ENCODE results near the gene HOXA10.

DNA sequence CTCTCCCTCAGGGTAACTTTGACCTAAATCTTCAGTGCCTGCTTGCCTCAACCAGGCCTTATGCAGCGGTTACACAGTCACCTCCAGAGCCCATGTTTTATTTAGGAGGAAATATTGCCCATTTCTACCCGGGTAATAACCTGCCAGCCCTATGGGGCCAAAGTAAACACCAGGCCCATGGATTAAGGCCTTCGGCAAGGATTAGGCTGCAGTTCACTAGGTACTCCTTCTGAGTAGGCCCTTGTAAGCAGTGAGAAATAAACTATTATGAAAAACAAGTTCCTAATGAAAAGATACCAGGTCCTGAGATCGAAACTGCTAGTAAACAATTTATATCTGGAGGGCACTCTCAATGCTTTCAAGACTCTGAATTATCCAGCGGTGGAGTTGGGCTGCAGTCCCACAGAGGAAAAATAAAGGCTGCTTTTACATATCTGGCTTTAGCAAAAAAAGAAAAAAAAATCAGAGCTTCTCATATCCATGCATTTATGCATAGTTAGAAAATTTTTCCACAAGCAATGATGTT is 3.7 kb upstream of the HOXA10 start:
- no peak for TF ChIP-seq EZH2 (optimal IDR thresholded peaks at IDR 0.05; ENCODE audit: low read depth, low read length)
- TF ChIP-seq, protein P1, sequence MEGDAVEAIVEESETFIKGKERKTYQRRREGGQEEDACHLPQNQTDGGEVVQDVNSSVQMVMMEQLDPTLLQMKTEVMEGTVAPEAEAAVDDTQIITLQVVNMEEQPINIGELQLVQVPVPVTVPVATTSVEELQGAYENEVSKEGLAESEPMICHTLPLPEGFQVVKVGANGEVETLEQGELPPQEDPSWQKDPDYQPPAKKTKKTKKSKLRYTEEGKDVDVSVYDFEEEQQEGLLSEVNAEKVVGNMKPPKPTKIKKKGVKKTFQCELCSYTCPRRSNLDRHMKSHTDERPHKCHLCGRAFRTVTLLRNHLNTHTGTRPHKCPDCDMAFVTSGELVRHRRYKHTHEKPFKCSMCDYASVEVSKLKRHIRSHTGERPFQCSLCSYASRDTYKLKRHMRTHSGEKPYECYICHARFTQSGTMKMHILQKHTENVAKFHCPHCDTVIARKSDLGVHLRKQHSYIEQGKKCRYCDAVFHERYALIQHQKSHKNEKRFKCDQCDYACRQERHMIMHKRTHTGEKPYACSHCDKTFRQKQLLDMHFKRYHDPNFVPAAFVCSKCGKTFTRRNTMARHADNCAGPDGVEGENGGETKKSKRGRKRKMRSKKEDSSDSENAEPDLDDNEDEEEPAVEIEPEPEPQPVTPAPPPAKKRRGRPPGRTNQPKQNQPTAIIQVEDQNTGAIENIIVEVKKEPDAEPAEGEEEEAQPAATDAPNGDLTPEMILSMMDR (IDR thresholded peaks at IDR 0.05; ENCODE audit: low read length) = no peak

Data from MM.1S (cell line).